GM19467 (cell line): ENCODE data around the gene VCAN.

ENCODE experiments used
- ATAC-seq: cut with Tn5 transposase; IDR thresholded peaks from one replicate; pipeline ENCODE4 v1.9.1; 2021; ENCODE audit warnings: mild to moderate bottlenecking, moderate library complexity; ENCODE audit not compliant: unreplicated experiment

Gene VCAN

GRCh38 chr5:83559118-83559785, 87.7 kb downstream of the VCAN start:
- ATAC-seq, result no peak

DNA sequence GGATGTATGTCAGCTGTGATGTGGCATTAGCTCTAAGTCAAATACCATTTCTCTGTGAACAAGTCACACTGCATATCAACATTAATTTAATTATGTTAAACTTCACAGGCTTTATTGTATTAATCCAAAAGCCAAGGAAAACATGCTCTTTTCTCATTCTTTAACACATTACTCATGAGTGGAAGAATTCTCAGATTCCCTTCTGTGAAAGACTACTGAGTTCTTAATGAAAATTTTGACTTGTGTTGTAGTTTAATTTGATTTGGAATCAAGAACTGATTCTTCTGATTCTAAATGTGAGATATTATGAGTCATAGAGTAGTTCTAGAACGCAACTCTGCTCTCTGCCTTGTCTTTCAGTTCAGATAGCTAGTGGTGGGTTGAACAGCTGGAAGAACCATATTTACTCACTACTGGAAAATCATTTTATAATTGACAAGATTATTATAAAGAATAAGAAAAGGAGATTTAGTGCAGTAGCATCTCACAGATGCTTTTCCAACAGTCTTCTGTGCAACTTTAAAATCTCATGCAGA, 90.6 kb downstream of the VCAN start:
- no peak for ATAC-seq

DNA sequence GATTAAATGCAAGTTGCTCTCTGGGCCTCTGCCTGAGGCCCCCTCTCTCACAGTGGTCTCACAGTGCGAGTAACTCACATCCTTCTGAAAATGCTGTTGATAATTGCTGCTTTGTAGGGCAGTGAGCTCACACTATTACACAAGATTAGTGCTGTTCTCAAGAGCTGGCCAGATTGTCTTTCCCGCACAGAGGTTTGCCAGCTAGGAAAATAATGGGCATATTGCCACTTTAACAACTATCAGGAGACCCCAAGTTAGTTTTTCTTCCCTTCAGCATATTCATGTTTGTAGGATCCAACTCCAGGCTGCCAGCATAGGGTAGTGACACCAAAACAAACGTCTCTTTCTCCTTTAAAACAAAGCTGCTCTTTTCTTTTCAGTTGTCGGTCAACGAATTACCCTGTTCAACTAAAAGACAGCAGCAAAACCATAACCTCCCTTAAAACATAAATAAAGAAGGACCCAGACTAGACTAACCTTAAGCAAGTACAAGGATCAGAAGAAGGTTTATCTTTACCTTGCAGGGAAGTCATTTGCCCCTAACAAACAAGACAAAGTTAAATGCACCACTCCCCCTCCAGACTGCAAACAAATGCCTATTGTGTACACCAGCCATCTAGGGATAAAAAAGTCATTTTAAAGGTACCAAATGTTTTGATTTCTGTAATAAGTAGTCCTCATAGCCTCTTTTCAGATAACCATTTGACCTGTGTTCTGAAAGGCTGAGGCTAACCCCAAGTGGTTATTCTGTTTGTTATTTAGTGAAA, 91.4 kb downstream of the VCAN start:
- no peak for ATAC-seq

GRCh38 chr5:83563631-83564030, 92.1 kb downstream of the VCAN start:
- no peak for ATAC-seq

DNA sequence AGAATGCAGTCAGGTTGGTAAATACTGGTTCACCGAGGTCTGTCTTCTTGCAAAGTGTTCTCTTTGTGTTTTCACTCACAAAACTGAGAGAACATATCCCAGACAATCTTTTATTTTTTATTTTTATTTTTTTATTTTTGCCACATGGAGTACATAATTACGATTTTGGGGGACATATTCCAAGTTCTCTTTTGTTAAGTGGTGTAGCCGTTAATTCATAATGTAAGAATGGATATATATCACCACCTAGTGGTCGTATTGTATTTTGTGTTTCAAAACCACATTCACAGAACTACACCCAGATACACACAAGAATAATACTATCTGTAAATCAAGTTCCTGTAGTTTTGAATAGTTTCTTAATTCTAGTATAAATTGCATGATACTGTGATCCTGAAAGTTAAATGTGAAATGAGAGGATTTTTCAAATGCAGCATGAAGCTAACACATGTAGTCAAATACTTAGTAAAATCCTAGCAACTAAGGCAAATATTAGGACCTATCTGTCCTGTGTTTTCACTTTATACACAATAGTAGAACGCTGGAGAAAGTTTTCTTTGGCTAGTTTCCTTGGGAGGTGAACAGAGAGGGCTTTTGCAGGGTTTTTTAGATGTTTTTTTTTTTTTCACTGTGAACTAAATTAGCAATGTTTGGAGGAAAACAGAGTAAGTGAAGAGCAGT, 92.7 kb downstream of the VCAN start:
- ATAC-seq, result peak; percentile 70

DNA sequence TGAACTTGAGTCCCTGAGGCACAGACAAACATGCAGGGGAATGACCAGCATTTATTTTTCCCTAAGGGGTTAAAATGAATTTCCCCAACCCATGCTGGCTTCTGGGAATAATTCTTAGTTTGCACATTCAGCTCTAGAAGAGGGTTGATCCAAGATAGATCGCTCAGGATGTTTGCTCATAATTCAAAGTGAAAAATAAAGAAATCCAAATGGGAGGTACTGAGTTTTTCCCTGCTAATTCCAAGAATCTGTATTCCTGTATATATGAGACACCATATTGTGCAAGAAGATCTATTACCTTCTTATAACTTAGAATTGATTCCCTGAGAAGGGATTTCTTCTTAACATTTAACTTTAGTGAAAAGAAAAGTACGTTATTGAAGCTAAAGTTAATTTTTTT, 96.2 kb downstream of the VCAN start:
- no peak for ATAC-seq

- no peak for ATAC-seq
Observed at GRCh38 chr5:83568186-83568585, 96.6 kb downstream of the VCAN start.

DNA sequence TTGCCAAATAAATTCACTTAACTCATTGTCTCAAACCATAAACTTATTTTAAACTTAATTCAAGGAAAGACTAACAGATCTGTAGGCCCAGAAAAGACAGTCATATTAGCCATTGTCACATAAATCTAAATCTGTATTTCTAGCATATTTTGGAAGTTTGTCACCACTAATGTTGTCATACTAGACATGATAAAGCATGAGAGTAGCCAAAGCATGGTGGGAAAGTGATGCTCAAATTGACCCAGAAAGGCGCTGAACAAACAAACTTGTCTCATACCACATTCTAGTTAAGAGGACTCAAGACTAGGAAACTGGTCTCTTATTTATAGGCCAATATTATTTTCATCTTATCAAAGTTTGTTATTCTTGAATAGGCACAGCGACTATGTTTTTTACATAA, 99.4 kb downstream of the VCAN start:
- no peak for ATAC-seq

GRCh38 chr5:83572271-83572670, 100.7 kb downstream of the VCAN start:
- ATAC-seq, result no peak

DNA sequence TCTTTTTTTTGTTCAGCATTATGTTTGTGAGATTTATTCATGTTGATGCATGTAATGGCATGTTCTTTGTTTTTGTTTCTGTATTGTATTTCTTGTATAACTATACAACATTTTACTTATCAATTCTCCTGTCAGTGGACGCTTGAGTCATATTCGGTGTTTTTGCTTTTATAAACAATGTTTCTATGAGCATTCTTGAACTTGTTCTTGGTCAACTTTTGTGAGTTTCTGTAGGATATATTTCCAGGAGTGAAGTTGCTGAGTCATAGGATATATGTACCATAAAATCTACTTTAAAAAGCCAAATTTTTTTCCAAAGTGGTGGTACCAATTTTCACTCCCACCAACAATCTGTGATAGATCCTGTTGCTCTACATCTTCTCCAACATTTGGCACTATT, 104.8 kb downstream of the VCAN start:
- no peak for ATAC-seq

DNA sequence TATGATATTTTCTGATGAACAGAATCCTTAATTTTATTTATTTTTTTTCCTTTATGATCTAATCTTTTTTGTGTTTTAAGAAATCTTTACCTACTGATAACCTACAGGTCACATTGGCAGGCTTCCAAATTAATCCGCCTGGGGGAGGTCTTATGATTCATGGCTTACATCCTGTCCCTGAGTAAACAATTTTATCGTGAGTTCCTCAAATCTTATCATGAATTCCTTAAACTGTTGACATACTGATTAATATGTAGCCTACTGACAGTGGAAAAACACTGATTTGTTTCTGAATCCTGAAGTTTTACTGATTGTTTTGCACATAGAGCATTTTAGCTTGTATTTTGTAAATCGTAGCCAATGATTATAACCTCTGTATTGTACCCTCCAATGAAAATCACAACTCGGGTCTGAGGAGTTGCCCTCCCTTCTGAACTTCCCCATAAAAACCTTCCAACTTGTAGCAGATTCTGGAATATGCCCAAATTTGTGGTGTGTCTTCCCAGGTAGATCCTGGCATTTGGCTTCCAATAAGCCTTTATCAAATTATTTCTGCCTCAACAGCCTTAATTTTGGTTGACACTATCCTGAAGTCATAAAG, 105.6 kb downstream of the VCAN start:
- no peak for ATAC-seq

GRCh38 chr5:83583859-83584258, 112.3 kb downstream of the VCAN start:
- no peak for ATAC-seq

DNA sequence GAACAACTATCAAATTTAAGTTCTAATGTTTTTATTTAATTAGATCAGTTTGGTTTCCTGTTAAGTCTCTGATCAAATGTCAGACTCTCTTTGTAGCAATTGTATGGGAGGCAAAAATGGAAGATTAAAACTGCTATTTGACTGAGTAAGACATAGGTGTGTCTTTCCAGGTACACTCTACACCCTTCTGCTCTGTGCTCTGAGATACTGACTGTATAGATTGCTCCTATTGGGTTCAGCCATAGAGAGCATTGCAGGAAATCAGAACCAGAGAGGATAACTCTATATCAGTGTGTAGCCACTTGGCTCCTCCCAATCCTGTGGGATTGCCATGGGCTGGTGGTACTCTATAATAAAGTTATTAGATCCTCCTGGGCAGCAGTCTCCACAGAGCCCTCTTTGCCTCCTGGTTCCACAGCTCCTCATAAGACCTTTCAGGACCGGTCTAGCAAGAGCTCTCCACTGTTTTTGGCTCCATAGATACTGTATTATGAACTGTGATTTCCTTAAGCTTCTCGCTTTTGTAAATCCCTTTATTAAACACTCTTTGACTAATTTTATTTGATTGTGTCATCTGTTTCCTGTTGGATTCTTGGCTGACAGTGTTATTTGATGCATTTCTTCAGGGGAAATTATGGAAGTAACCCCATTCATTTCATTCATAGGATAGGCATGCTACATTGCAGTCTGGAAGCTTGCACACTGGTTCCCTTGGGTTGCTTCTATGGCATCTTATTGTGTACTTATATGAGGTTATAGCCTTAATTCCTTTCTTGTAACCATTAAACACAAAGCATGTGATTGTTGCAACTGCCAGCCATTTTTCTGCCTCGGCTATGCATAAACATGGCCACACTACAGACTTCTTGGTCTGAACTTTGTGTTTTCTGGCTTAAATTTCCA, 115.6 kb downstream of the VCAN start:
- no peak for ATAC-seq

GRCh38 chr5:83589786-83590185, 118.2 kb downstream of the VCAN start:
- ATAC-seq, result no peak

GRCh38 chr5:83590966-83591365, 119.4 kb downstream of the VCAN start:
- ATAC-seq, result no peak

DNA sequence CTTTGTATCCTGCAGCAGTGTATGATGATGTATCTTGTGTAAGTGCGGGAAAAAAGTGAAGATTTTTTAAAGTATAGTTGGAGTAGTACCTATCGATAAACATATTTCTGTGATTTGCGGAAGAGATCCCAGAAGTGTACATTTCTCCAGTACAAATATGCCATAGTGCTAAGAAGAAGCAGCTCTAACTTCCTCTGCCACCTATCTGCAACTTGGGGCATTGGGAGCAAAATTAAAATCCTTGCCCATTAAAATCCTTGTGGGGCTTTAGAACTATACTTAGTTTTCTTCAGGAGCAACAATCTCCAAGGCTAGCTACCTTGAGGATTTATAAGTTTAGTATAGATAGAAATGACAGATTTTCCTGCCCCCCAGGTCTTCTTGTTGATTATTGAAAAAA, 123.7 kb downstream of the VCAN start:
- no peak for ATAC-seq

- ATAC-seq, result no peak
Observed at GRCh38 chr5:83608122-83608521, 136.6 kb downstream of the VCAN start.

DNA sequence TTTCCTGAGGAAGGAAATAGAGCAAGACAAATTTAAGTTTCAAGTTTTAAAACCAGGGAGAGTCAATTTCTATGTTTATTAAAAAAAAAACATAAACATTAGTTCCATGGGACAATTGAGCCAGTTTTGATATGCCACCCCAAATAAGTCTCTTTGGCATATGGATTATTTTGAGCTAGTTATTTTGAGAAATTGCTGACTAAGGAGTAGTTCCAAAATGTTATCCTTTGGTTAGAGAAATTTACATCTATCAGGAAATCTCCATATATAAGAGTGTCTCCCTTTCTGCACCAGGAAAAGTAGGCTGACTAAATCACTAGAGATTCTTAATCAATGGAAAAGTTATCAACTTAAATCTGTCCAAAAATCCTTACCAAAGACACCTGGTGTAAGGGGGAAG, 143.3 kb downstream of the VCAN start:
- ATAC-seq, result no peak

GRCh38 chr5:83628360-83628759, 156.8 kb downstream of the VCAN start:
- no peak for ATAC-seq
